Activated CD8-positive, alpha-beta T cell treated with anti-CD3 and anti-CD28 coated beads for 36 hours (primary cell): ENCODE data around the gene SNRPA. TPM values are rescaled to one million over a fixed set of nuclear protein-coding genes. Genes with fewer than 3 reads are reported as not detected.

ENCODE experiments used
- ATAC-seq: fragments of 200-7000 bp; cut with Tn5 transposase; one replicate; pipeline ENCODE4 v1.10.0; 2021; ENCODE audit warnings: mild to moderate bottlenecking, moderate library complexity
- CTCF ChIA-PET: fragments of 350-600 bp; sonication (Branson Sonifier 250); formaldehyde crosslinking; loops from one replicate; lab custom pipeline; 2021; ENCODE audit warnings: antibody characterized with exemption; lab: Charles Lee
- POLR2A ChIA-PET: fragments of 350-600 bp; sonication (Branson Sonifier 250); formaldehyde crosslinking; loops from one replicate; lab custom pipeline; 2021; ENCODE audit warnings: antibody characterized with exemption; lab: Charles Lee
- DNase-seq: peaks from one replicate; pipeline ENCODE4 v3.0.0-alpha.2; 2020
- H3K27ac Mint-ChIP-seq: one replicate; pipeline ENCODE4 v1.8.0; 2021; ENCODE audit warnings: mild to moderate bottlenecking, mixed read lengths
- H3K27me3 Mint-ChIP-seq: one replicate; pipeline ENCODE4 v1.8.0; 2021; ENCODE audit warnings: mixed read lengths
- H3K36me3 Mint-ChIP-seq: one replicate; pipeline ENCODE4 v1.8.0; 2021; ENCODE audit warnings: low read depth, mixed read lengths
- H3K4me1 Mint-ChIP-seq: one replicate; pipeline ENCODE4 v1.8.0; 2021; ENCODE audit warnings: low read depth, mixed read lengths
- H3K4me3 Mint-ChIP-seq: one replicate; pipeline ENCODE4 v1.8.0; 2021; ENCODE audit warnings: mild to moderate bottlenecking, moderate library complexity, mixed read lengths
- H3K9me3 Mint-ChIP-seq: one replicate; pipeline ENCODE4 v1.8.0; 2021; ENCODE audit warnings: mixed read lengths
- intact Hi-C: fragments of 100-400 bp; cut with micrococcal nuclease; formaldehyde crosslinking; loops from one replicate; pipeline ENCODE4 v1.10.0; 2022
- total RNA-seq, 2 experiments: library from RNA; stranded (reverse); gene quantifications; one replicate each; pipeline ENCODE4 v1.2.3, GENCODE V29; 2021
- TF ChIP-seq, protein P1 (sequence below): fragments of 200-600 bp; IDR thresholded peaks from one replicate; pipeline ENCODE4 v1.8.0; 2022; ENCODE audit warnings: antibody characterized with exemption, mild to moderate bottlenecking

The SNRPA gene
- total RNA-seq, 2 experiments from 2014 or later = 260 to 281 TPM

- POLR2A ChIA-PET = interaction anchor here (0.7 to 3.6 kb wide), 18 partner anchors 9 to 777 kb away, joined by 3 to 22 read pairs (median 6); partner anchors contain the start of genes ACTMAP, COQ8B, EGLN2 and ITPKC
- peak overlapping the region; percentile 92 for H3K4me3 Mint-ChIP-seq
- TF ChIP-seq, protein P1, sequence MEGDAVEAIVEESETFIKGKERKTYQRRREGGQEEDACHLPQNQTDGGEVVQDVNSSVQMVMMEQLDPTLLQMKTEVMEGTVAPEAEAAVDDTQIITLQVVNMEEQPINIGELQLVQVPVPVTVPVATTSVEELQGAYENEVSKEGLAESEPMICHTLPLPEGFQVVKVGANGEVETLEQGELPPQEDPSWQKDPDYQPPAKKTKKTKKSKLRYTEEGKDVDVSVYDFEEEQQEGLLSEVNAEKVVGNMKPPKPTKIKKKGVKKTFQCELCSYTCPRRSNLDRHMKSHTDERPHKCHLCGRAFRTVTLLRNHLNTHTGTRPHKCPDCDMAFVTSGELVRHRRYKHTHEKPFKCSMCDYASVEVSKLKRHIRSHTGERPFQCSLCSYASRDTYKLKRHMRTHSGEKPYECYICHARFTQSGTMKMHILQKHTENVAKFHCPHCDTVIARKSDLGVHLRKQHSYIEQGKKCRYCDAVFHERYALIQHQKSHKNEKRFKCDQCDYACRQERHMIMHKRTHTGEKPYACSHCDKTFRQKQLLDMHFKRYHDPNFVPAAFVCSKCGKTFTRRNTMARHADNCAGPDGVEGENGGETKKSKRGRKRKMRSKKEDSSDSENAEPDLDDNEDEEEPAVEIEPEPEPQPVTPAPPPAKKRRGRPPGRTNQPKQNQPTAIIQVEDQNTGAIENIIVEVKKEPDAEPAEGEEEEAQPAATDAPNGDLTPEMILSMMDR = no peak
- H3K27me3 Mint-ChIP-seq = no peaks in the 10 kb centered on the region
- peaks cover 50% of the 10 kb centered on the region for H3K4me1 Mint-ChIP-seq
- peaks cover 17% of the 10 kb centered on the region for H3K36me3 Mint-ChIP-seq
- intact Hi-C loops = no loop called here
- H3K9me3 Mint-ChIP-seq = no peaks in the 10 kb centered on the region
- CTCF ChIA-PET = interaction anchor here (0.6 to 4.0 kb wide), 15 partner anchors 9 to 638 kb away, joined by 3 to 32 read pairs (median 5); partner anchors contain the start of genes ACTMAP, EGLN2 and SNRPA
- H3K27ac Mint-ChIP-seq = peak overlapping the region; percentile 96
- no peak for DNase-seq
- ATAC-seq = no peak
Measured at GRCh38 chr19:40777645-40777936, 26.6 kb downstream of the SNRPA start.

DNA sequence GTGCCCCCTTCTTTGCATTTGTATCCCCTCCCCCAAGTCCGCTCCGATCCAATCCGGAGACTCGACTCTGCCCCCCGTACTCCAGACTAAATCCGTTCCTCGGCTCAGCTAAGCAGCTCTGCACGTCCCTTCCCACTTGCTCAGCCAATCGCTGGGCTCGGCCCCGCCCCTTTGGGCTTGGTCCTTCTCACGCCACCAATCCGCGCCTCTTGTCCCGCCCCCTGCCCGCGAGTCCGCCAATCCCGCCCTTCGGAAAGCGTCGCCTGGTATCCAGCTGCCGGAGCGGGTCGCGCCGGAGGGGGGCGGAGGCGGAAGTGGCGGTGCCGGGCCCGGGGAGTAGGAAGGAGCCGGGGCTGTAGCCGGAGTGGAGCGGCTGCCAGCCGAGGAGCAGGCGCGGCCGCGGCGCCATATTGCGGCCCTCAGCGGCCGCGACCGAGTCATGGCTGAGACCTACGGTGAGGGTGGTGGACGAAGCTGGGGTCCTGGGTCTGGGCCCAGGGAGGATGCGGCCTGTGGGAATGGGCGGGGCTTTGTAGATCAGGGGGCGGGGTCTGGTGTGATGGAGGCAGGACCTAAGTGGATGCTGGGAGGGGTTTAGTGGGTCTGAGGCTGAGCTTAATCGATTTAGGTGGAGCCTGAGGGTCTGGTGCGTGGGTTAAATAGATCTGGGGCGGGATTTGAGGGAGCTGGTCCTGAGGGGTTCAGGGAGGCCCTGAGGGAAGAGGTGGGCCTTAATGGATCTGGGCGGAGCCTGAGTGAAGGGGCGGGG, 27.1 kb downstream of the SNRPA start, which contains the start of gene RAB4B:
Gene RAB4B (plus strand): TSS at position 311 of the 769 bp plus-strand sequence. CDS start 129 bp downstream, at position 440.
- Mint-ChIP-seq H3K36me3 (peaks cover 17% of the 10 kb centered on the region), H3K4me1 (peaks cover 50% of the 10 kb centered on the region), H3K9me3 (no peaks in the 10 kb centered on the region), H3K4me3 (peak within 1 kb of the TSS; percentile 92), H3K27me3 (no peaks in the 10 kb centered on the region), H3K27ac (peak within 1 kb of the TSS; percentile 96)
- TF ChIP-seq, protein P1 = no peak
- CTCF ChIA-PET = interaction anchor here (0.6 to 4.0 kb wide), 20 partner anchors 9 to 1060 kb away, joined by 3 to 32 read pairs (median 5); partner anchors contain the start of genes ACTMAP, COQ8B, EGLN2 and ITPKC
- DNase-seq = peak; percentile 100
- intact Hi-C loops = loop anchor here (2.0 kb wide), 1 partner anchor 15 kb away; no protein-coding TSS in a partner anchor
- peak; percentile 77 for ATAC-seq
- POLR2A ChIA-PET = interaction anchor here (0.6 to 3.6 kb wide), 22 partner anchors 8 to 777 kb away, joined by 3 to 22 read pairs (median 5); partner anchors contain the start of genes ACTMAP, COQ8B, EGLN2 and ITPKC

DNA sequence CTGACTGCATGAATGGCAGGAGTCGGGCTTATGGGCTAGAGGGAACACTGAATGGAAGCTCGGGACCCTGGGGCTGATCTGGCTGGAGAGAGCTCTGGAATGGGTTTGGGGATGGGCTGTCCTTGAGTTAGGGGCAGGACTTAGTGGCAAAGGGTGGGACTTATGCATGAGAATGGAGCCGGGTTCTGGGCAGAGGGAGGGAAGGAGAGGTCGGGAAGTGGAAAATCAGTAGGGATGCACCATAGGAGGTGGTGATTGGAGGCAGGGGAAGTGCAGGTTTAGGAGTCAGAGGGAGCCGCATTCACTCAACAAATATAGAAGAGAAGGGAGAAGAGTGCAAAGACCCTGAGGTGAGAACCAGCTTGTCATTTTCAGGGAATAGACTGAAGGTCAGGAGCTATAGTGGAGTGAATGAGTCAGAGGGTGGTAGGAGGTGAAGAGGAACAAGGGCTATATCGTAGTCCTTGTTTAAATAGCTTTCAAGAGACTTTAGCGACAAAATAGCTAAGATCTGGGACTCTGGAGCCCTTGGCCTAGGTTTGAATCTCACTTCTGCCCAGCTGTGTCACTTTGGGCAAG, 27.8 kb downstream of the SNRPA start:
- Mint-ChIP-seq H3K36me3 (peaks cover 20% of the 10 kb centered on the region), H3K4me1 (peaks cover 50% of the 10 kb centered on the region), H3K4me3 (peak overlapping the region; percentile 92), H3K27me3 (no peaks in the 10 kb centered on the region), H3K27ac (peak overlapping the region; percentile 96), H3K9me3 (no peaks in the 10 kb centered on the region)
- TF ChIP-seq, protein P1 = no peak
- CTCF ChIA-PET = interaction anchor here (1.0 to 4.0 kb wide), 13 partner anchors 13 to 169 kb away, joined by 4 to 32 read pairs (median 6); partner anchors contain the start of genes ACTMAP, COQ8B, EGLN2 and ITPKC
- ATAC-seq (no peak), DNase-seq (peak; percentile 36)
- POLR2A ChIA-PET = interaction anchor here (0.6 to 3.6 kb wide), 18 partner anchors 8 to 594 kb away, joined by 3 to 22 read pairs (median 5); partner anchors contain the start of genes ACTMAP, COQ8B, EGLN2 and ITPKC
- intact Hi-C loops = loop anchor here (2.0 kb wide), 1 partner anchor 14 kb away; no protein-coding TSS in a partner anchor

DNA sequence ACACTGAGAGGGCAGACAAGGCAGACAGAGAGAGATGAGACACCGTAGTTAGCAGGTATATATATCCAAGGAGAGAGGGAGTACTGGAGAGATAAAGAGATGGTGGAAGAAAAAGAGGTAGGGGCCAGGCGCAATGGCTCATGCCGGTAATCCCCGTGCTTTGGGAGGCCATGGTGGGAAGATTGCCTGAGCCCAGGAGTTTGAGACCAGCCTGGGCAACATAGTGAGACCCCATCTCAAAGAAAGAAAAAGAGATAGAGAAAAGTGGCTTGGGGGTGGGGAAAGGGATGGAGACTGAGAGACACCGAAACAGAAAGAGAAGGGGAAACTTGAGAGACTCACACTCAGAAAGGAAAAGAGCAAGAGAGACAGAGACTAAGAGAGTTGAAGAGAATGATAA, 29.6 kb downstream of the SNRPA start:
- ChIA-PET CTCF (no interaction called here), POLR2A (interaction anchor here (1.2 kb wide), 1 partner anchor 14 kb away, joined by 4 read pairs; no protein-coding TSS in a partner anchor)
- H3K4me1 Mint-ChIP-seq = peaks cover 46% of the 10 kb centered on the region
- TF ChIP-seq, protein P1 = no peak
- H3K9me3 Mint-ChIP-seq = no peaks in the 10 kb centered on the region
- peaks cover 20% of the 10 kb centered on the region for H3K36me3 Mint-ChIP-seq
- peak overlapping the region; percentile 68 for H3K27ac Mint-ChIP-seq
- DNase-seq (no peak), ATAC-seq (no peak)
- intact Hi-C loops = no loop called here
- H3K4me3 Mint-ChIP-seq = no peak overlapping the region
- H3K27me3 Mint-ChIP-seq = no peaks in the 10 kb centered on the region
